ENCODE data around the gene TAX1BP1.

GRCh38 chr7:27842094-27842692 lies 102.2 kb downstream of the TAX1BP1 start:
- no peak for TF ChIP-seq CTCF (IDR thresholded peaks at IDR 0.05)
- no peak for TF ChIP-seq POLR2A (IDR thresholded peaks at IDR 0.05)
